ENCODE results near the gene CELSR1.

Gene CELSR1

GRCh38 chr22:46327691-46328465 is 209.5 kb downstream of the CELSR1 start:
- H3K9me3 ChIP-seq = no peaks in the 10 kb centered on the region
- peaks cover 100% of the 10 kb centered on the region for H3K36me3 ChIP-seq
- no peaks in the 10 kb centered on the region for H3K4me1 ChIP-seq
- peaks cover 5% of the 10 kb centered on the region; the same call in 1 of the 2 replicates for H4K20me1 ChIP-seq
- H3K4me3 ChIP-seq = no peak overlapping the region
- H3K27me3 ChIP-seq = no peaks in the 10 kb centered on the region
- no peak overlapping the region for H3K9ac ChIP-seq
- no peak overlapping the region for H3K27ac ChIP-seq
- no peak for TF ChIP-seq Cebpa-rat (IDR thresholded peaks at IDR 0.05)
- H3K4me2 ChIP-seq = no peak overlapping the region

GRCh38 chr22:46326066-46326680 is 211.2 kb downstream of the CELSR1 start:
- no peaks in the 10 kb centered on the region for H3K27me3 ChIP-seq
- peaks cover 100% of the 10 kb centered on the region for H3K36me3 ChIP-seq
- no peak for TF ChIP-seq Cebpa-rat (IDR thresholded peaks at IDR 0.05)
- H3K4me1 ChIP-seq = no peaks in the 10 kb centered on the region
- no peak overlapping the region for H3K27ac ChIP-seq
- no peak overlapping the region for H3K4me2 ChIP-seq
- H3K9ac ChIP-seq = no peak overlapping the region
- H3K9me3 ChIP-seq = no peaks in the 10 kb centered on the region
- H3K4me3 ChIP-seq = no peak overlapping the region
- peaks cover 18% of the 10 kb centered on the region; the same call in 1 of the 2 replicates for H4K20me1 ChIP-seq

GRCh38 chr22:46323162-46323561 is 214.3 kb downstream of the CELSR1 start:
- Histone ChIP-seq H3K4me3 (no peak overlapping the region), H3K27me3 (no peaks in the 10 kb centered on the region), H3K36me3 (peaks cover 100% of the 10 kb centered on the region), H3K27ac (no peak overlapping the region), H3K9ac (no peak overlapping the region), H4K20me1 (peaks cover 41% of the 10 kb centered on the region; the same call in 1 of the 2 replicates), H3K4me2 (no peak overlapping the region), H3K4me1 (no peaks in the 10 kb centered on the region), H3K9me3 (no peaks in the 10 kb centered on the region)
- TF ChIP-seq Cebpa-rat (IDR thresholded peaks at IDR 0.05) = no peak

- Histone ChIP-seq H3K9me3 (no peaks in the 10 kb centered on the region), H4K20me1 (peaks cover 41% of the 10 kb centered on the region; the same call in 1 of the 2 replicates), H3K27me3 (no peaks in the 10 kb centered on the region), H3K4me3 (no peak overlapping the region), H3K27ac (no peak overlapping the region), H3K36me3 (peaks cover 100% of the 10 kb centered on the region), H3K4me1 (no peaks in the 10 kb centered on the region), H3K4me2 (no peak overlapping the region), H3K9ac (no peak overlapping the region)
- TF ChIP-seq Cebpa-rat (IDR thresholded peaks at IDR 0.05) = no peak
These were observed 214.7 kb downstream of the CELSR1 start for GRCh38 chr22:46322711-46323110.

GRCh38 chr22:46320716-46321386 is 216.6 kb downstream of the CELSR1 start:
- Histone ChIP-seq H3K27me3 (no peaks in the 10 kb centered on the region), H3K9ac (peak overlapping the region; percentile 19; the same call in 1 of the 2 replicates), H3K4me1 (no peaks in the 10 kb centered on the region), H4K20me1 (peaks cover 41% of the 10 kb centered on the region; the same call in 1 of the 2 replicates), H3K4me3 (no peak overlapping the region), H3K9me3 (no peaks in the 10 kb centered on the region), H3K27ac (no peak overlapping the region), H3K4me2 (no peak overlapping the region), H3K36me3 (peaks cover 100% of the 10 kb centered on the region)
- no peak for TF ChIP-seq Cebpa-rat (IDR thresholded peaks at IDR 0.05)

GRCh38 chr22:46320166-46320710 is 217.2 kb downstream of the CELSR1 start:
- Histone ChIP-seq H3K4me1 (no peaks in the 10 kb centered on the region), H3K27ac (no peak overlapping the region), H3K27me3 (no peaks in the 10 kb centered on the region), H3K4me3 (no peak overlapping the region), H3K9ac (0 out of 2 replicates have a peak overlapping the region, but pooled peaks have one; percentile 19), H4K20me1 (peaks cover 41% of the 10 kb centered on the region; the same call in 1 of the 2 replicates), H3K36me3 (peaks cover 100% of the 10 kb centered on the region), H3K4me2 (no peak overlapping the region), H3K9me3 (no peaks in the 10 kb centered on the region)
- no peak for TF ChIP-seq Cebpa-rat (IDR thresholded peaks at IDR 0.05)

- Histone ChIP-seq H3K27ac (no peak overlapping the region), H3K4me1 (no peaks in the 10 kb centered on the region), H3K9me3 (no peaks in the 10 kb centered on the region), H3K27me3 (no peaks in the 10 kb centered on the region), H3K4me3 (no peak overlapping the region), H3K36me3 (peaks cover 100% of the 10 kb centered on the region), H3K9ac (no peak overlapping the region; the same call in 1 of the 2 replicates), H3K4me2 (no peak overlapping the region), H4K20me1 (peaks cover 41% of the 10 kb centered on the region; the same call in 1 of the 2 replicates)
- no peak for TF ChIP-seq Cebpa-rat (IDR thresholded peaks at IDR 0.05)
These were observed 218.1 kb downstream of the CELSR1 start for GRCh38 chr22:46319319-46319718.

- no peaks in the 10 kb centered on the region for H3K9me3 ChIP-seq
- H3K27me3 ChIP-seq = no peaks in the 10 kb centered on the region
- H3K4me3 ChIP-seq = no peak overlapping the region
- H3K36me3 ChIP-seq = peaks cover 100% of the 10 kb centered on the region
- no peak overlapping the region for H3K4me2 ChIP-seq
- no peak overlapping the region for H3K27ac ChIP-seq
- H4K20me1 ChIP-seq = peaks cover 41% of the 10 kb centered on the region; the same call in 1 of the 2 replicates
- no peak for TF ChIP-seq Cebpa-rat (IDR thresholded peaks at IDR 0.05)
- no peak overlapping the region for H3K9ac ChIP-seq
- H3K4me1 ChIP-seq = no peaks in the 10 kb centered on the region
These were observed 218.8 kb downstream of the CELSR1 start for GRCh38 chr22:46318576-46318975.

GRCh38 chr22:46317646-46318045 is 219.8 kb downstream of the CELSR1 start:
- Histone ChIP-seq H3K9me3 (no peaks in the 10 kb centered on the region), H3K27me3 (no peaks in the 10 kb centered on the region), H3K9ac (no peak overlapping the region), H3K36me3 (peaks cover 100% of the 10 kb centered on the region), H3K4me2 (no peak overlapping the region), H3K27ac (no peak overlapping the region), H4K20me1 (peaks cover 34% of the 10 kb centered on the region; the same call in 1 of the 2 replicates), H3K4me1 (no peaks in the 10 kb centered on the region), H3K4me3 (no peak overlapping the region)
- no peak for TF ChIP-seq Cebpa-rat (IDR thresholded peaks at IDR 0.05)

Data from BLaER1 (cell line).